Measurements from ENCODE around the gene SH3BP5.

- TF ChIP-seq CTCF (IDR thresholded peaks at IDR 0.05) (no peak), POLR2A (IDR thresholded peaks at IDR 0.05) (no peak)
These were observed 31.9 kb downstream of the SH3BP5 start for GRCh38 chr3:15300323-15301078.

Data from thyroid gland (tissue), 4 donors.